Ishikawa (cell line): ENCODE measurements around the gene MYO16.

ENCODE experiments used
- CEBPB ChIP-seq: IDR thresholded peaks from 2 replicates; pipeline ENCODE4 v1.6.1; 2012
- EGR1 ChIP-seq: IDR thresholded peaks from 2 replicates; pipeline ENCODE4 v1.6.1; 2012
- EP300 ChIP-seq: IDR thresholded peaks from 2 replicates; pipeline ENCODE4 v1.6.1; 2012; ENCODE audit warnings: borderline replicate concordance
- FOXM1 ChIP-seq: IDR thresholded peaks from 2 replicates; pipeline ENCODE4 v1.6.1; 2012; ENCODE audit warnings: low read depth, borderline replicate concordance
- MAX ChIP-seq: IDR thresholded peaks from 2 replicates; pipeline ENCODE4 v1.6.1; 2012
- NFIC ChIP-seq: IDR thresholded peaks from 2 replicates; pipeline ENCODE4 v1.6.1; 2012
- RAD21 ChIP-seq: IDR thresholded peaks from 2 replicates; pipeline ENCODE4 v1.6.1; 2012; ENCODE audit warnings: low read depth
- REST ChIP-seq: IDR thresholded peaks from 2 replicates; pipeline ENCODE4 v1.6.1; 2012; ENCODE audit warnings: low read depth, mild to moderate bottlenecking
- TCF12 ChIP-seq: IDR thresholded peaks from 2 replicates; pipeline ENCODE4 v1.6.1; 2012; ENCODE audit warnings: low read depth
- TEAD4 ChIP-seq: IDR thresholded peaks from 2 replicates; pipeline ENCODE4 v1.6.1; 2012
- USF1 ChIP-seq: IDR thresholded peaks from 2 replicates; pipeline ENCODE4 v1.6.1; 2012
- ZBTB7A ChIP-seq: IDR thresholded peaks from 2 replicates; pipeline ENCODE4 v1.6.1; 2012; ENCODE audit warnings: low read depth

MYO16 gene

GRCh38 chr13:109256866-109257760 is 627.7 kb downstream of the MYO16 start:
- TF ChIP-seq ZBTB7A, result no peak
- TF ChIP-seq CEBPB, result peak; percentile 98
- peak; percentile 95 for TF ChIP-seq EP300
- peak; percentile 6; the same call in 1 of the 2 replicates for TF ChIP-seq RAD21
- TF ChIP-seq MAX, result peak; percentile 87
- TF ChIP-seq USF1, result peak; percentile 80
- peak; percentile 98 for TF ChIP-seq TEAD4
- TF ChIP-seq REST, result no peak
- 0 out of 2 replicates have a peak, but pooled peaks have one; percentile 31 for TF ChIP-seq NFIC
- TF ChIP-seq TCF12, result peak; percentile 91
- no peak for TF ChIP-seq EGR1
- peak; percentile 94 for TF ChIP-seq FOXM1
